Calu3 (cell line): ENCODE measurements around the gene HSPH1. TPM values are rescaled to one million over a fixed set of nuclear protein-coding genes. Genes with fewer than 3 reads are reported as not detected.

Source experiments
- BruUV-seq: library from RNA; stranded (reverse); fragments of 400-500 nt; replicated peaks from 2 replicates; lab custom pipeline; 2021; lab: Mats Ljungman, UMichigan
- CTCF ChIA-PET: fragments of 300-600 bp; sonication (Branson Sonifier 250); formaldehyde crosslinking; loops from one replicate; lab custom pipeline; 2022; ENCODE audit warnings: antibody characterized with exemption; lab: Charles Lee
- DNase-seq: peaks from one replicate; pipeline ENCODE4 v3.0.0; 2022
- H3K27ac Mint-ChIP-seq: one replicate; pipeline ENCODE4 v1.8.0; 2022; ENCODE audit warnings: mixed read lengths; ENCODE audit not compliant: unreplicated experiment
- H3K27me3 Mint-ChIP-seq: one replicate; pipeline ENCODE4 v1.8.0; 2022; ENCODE audit warnings: mixed read lengths; ENCODE audit not compliant: unreplicated experiment
- H3K36me3 Mint-ChIP-seq: one replicate; pipeline ENCODE4 v1.8.0; 2022; ENCODE audit warnings: mild to moderate bottlenecking, moderate library complexity, mixed read lengths; ENCODE audit not compliant: insufficient read depth, unreplicated experiment
- H3K4me1 Mint-ChIP-seq: one replicate; pipeline ENCODE4 v1.8.0; 2022; ENCODE audit warnings: mild to moderate bottlenecking, low read depth, mixed read lengths; ENCODE audit not compliant: unreplicated experiment
- H3K4me3 Mint-ChIP-seq: one replicate; pipeline ENCODE4 v1.8.0; 2022; ENCODE audit warnings: mild to moderate bottlenecking, low read depth, moderate library complexity, mixed read lengths; ENCODE audit not compliant: unreplicated experiment
- H3K9me3 Mint-ChIP-seq: one replicate; pipeline ENCODE4 v1.8.0; 2022; ENCODE audit warnings: low read depth, mixed read lengths; ENCODE audit not compliant: unreplicated experiment
- intact Hi-C: fragments of 100-400 bp; cut with micrococcal nuclease; formaldehyde crosslinking; loops from one replicate; pipeline ENCODE4 v1.10.0; 2022; ENCODE audit not compliant: unreplicated experiment
- total RNA-seq: library from RNA; stranded (reverse); gene quantifications from 2 replicates; pipeline ENCODE4 v1.2.3, GENCODE V29; 2022
- TF ChIP-seq, protein P1 (sequence below): fragments of 200-600 bp; IDR thresholded peaks from one replicate; pipeline ENCODE4 v1.8.0; 2022; ENCODE audit warnings: antibody characterized with exemption; ENCODE audit not compliant: unreplicated experiment

HSPH1 gene
- total RNA-seq, 1 experiment from 2014 or later: 216 TPM

DNA sequence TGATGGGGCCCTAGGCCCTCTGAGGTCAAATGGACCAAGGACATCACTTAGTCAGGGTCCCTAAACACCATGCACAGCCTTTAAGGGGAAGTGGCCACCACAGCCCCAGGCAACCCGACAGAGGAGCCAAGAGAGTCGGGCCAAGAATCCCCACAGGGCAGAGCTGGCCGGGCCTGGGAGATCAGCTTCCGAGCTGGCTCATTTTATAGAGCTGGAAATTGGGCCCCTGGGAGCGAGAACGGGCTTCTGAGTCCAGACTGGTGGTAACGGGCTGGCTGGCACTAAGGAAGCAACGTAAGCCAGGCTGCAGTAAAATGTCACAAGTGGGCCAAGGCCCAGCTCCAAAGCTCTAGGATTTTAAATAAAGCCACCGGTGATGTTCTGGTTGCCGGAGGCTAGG lies 51.1 kb downstream of the HSPH1 start:
- CTCF ChIA-PET: no interaction called here

GRCh38 chr13:31110169-31110568 lies 51.5 kb downstream of the HSPH1 start:
- Mint-ChIP-seq H3K4me3 (no peak overlapping the region), H3K9me3 (no peaks in the 10 kb centered on the region), H3K36me3 (no peaks in the 10 kb centered on the region), H3K27ac (no peak overlapping the region), H3K4me1 (no peaks in the 10 kb centered on the region), H3K27me3 (peaks cover 29% of the 10 kb centered on the region)
- TF ChIP-seq, protein P1, sequence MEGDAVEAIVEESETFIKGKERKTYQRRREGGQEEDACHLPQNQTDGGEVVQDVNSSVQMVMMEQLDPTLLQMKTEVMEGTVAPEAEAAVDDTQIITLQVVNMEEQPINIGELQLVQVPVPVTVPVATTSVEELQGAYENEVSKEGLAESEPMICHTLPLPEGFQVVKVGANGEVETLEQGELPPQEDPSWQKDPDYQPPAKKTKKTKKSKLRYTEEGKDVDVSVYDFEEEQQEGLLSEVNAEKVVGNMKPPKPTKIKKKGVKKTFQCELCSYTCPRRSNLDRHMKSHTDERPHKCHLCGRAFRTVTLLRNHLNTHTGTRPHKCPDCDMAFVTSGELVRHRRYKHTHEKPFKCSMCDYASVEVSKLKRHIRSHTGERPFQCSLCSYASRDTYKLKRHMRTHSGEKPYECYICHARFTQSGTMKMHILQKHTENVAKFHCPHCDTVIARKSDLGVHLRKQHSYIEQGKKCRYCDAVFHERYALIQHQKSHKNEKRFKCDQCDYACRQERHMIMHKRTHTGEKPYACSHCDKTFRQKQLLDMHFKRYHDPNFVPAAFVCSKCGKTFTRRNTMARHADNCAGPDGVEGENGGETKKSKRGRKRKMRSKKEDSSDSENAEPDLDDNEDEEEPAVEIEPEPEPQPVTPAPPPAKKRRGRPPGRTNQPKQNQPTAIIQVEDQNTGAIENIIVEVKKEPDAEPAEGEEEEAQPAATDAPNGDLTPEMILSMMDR: no peak
- BruUV-seq: no TSS peak
- DNase-seq: no peak
- CTCF ChIA-PET: no interaction called here
- intact Hi-C loops: no loop called here

More for the DNA sequence above, 51.1 kb downstream of the HSPH1 start:
- peaks cover 33% of the 10 kb centered on the region for H3K27me3 Mint-ChIP-seq
- no peaks in the 10 kb centered on the region for H3K9me3 Mint-ChIP-seq
- intact Hi-C loops: no loop called here
- TF ChIP-seq, protein P1: no peak
- BruUV-seq: no TSS peak
- H3K4me3 Mint-ChIP-seq: no peak overlapping the region
- no peaks in the 10 kb centered on the region for H3K36me3 Mint-ChIP-seq
- no peak overlapping the region for H3K27ac Mint-ChIP-seq
- DNase-seq: no peak
- H3K4me1 Mint-ChIP-seq: no peaks in the 10 kb centered on the region

DNA sequence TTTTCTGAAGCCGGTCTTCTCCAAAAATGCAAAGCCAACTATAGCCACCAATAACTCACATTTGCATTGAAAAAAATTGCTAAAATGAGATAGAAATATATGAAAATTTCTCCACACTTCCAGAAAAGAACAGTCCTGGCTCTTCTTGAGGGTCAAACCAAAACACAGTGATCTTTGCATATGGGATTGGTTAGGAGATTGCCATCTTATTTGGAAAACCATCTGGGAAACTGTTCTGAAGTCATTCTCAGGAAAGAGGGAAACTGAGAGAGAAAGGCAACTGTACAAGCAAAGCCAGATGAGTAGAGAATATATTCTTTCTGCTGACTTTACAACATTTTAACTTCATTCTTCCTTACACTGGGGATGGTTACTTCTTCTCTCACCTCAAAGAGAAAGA lies 54.6 kb downstream of the HSPH1 start:
- H3K36me3 Mint-ChIP-seq: no peaks in the 10 kb centered on the region
- intact Hi-C loops: no loop called here
- H3K9me3 Mint-ChIP-seq: no peaks in the 10 kb centered on the region
- TF ChIP-seq, protein P1: no peak
- H3K4me3 Mint-ChIP-seq: no peak overlapping the region
- no peak for DNase-seq
- no peak overlapping the region for H3K27ac Mint-ChIP-seq
- CTCF ChIA-PET: no interaction called here
- peaks cover 30% of the 10 kb centered on the region for H3K27me3 Mint-ChIP-seq
- H3K4me1 Mint-ChIP-seq: no peaks in the 10 kb centered on the region
- no TSS peak for BruUV-seq

DNA sequence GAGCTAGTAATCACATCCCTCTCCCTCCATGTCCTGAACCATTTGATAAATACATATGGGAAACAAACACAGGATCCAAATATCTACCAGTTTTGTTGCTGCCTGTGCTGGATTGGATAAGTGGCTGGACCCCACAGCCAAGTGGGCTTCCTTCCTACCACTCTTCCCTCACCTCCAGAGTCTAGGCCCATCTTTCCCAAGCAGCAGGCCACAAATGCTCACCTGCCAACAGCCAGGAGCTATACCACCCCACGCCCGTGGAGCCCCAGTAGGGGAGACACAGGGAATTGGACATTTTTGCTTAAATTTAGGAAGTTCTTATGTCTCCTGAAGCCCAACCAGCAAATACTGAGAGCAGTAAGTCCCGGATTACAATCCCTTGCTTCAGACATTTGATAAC lies 55.8 kb downstream of the HSPH1 start:
- Mint-ChIP-seq H3K36me3 (no peaks in the 10 kb centered on the region), H3K4me3 (no peak overlapping the region), H3K27me3 (peaks cover 39% of the 10 kb centered on the region), H3K4me1 (no peaks in the 10 kb centered on the region), H3K27ac (no peak overlapping the region), H3K9me3 (no peaks in the 10 kb centered on the region)
- intact Hi-C loops: no loop called here
- TF ChIP-seq, protein P1: no peak
- BruUV-seq: no TSS peak
- no peak for DNase-seq
- CTCF ChIA-PET: interaction anchor here (0.7 kb wide), 1 partner anchor 246 kb away, joined by 4 read pairs; no protein-coding TSS in a partner anchor
